Esophagus squamous epithelium (tissue), 4 donors: ENCODE results near the gene CCNL2.

Source experiments
- CTCF ChIP-seq, 6 experiments: fragments of 450-650 bp in 4 of 6; fragments of 200-600 bp in 2 of 6; sonication (generic) in 2 of 6; IDR thresholded peaks; one replicate each; pipeline ENCODE4 v1.5.1; 2016 to 2019; ENCODE audit warnings: antibody characterized with exemption in 6 of 6, mild to moderate bottlenecking in 4 of 6, moderate library complexity in 4 of 6
- POLR2A ChIP-seq, 4 donors: fragments of 450-650 bp; IDR thresholded peaks; one replicate each; pipeline ENCODE4 v1.6.1; 2017; ENCODE audit warnings: antibody characterized with exemption in 4 of 4, mild to moderate bottlenecking in 4 of 4, moderate library complexity in 3 of 4

- no peak for TF ChIP-seq POLR2A (IDR thresholded peaks at IDR 0.05)
- TF ChIP-seq CTCF (IDR thresholded peaks at IDR 0.05), result no peak
Measured at GRCh38 chr1:1432274-1432950, 33.3 kb upstream of the CCNL2 start.
